GM19043 (cell line): ENCODE measurements around the gene PYCARD.
"Not testable (repeated sequence)": the region's sequence is repeated elsewhere in the genome, so short reads cannot be mapped to it uniquely, and the experiment has no call there.

Experiments used
- ATAC-seq: cut with Tn5 transposase; IDR thresholded peaks from one replicate; pipeline ENCODE4 v1.9.1; 2021; ENCODE audit warnings: low read depth; ENCODE audit not compliant: unreplicated experiment

The PYCARD gene

DNA sequence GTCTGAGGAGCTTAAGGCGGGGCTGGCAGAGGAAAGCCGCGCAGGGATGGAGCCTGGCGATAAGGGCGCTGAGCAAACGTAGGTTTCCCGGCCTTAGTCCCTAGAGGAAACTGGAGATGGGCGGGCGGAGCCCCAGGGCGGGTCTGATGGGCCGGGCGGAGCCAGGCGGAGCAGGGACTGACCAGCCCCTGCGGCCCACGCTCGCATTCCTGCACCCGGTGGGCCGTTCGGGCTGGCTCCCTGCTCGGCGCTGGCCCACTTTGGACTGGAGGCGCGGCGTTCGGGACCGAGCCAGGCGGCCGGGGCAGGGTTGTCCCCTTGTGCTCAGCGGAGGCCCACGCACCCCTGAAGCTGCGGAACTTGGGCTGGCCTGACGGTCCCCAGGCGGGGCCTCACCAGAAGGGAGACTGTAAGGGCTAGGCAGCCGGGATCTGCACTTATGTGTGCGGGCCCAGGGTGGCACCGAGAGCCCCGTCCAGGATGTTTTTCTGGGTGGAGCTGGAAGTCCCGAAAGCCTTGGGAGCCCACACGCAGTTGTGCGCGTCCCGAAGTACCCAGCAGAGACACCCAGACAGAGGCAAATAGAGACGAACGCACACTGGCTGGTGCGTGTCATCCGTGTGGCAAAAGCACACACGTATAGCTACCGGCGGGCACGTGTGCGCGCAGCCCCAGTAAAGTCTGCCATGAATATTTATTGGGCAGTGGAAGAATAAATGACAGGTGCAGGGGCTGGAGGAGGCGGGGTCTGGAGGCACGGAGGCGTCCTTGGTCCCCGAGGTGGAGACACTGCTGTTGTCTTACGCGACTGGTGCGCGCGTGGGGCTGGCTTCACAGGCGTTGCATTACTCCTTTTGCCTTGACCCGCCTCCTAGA lies 13.0 kb upstream of the PYCARD start:
- no peak for ATAC-seq

GRCh38 chr16:31214708-31215286 lies 12.2 kb upstream of the PYCARD start:
- ATAC-seq = no peak

GRCh38 chr16:31213877-31214707 lies 11.5 kb upstream of the PYCARD start, which contains the start of gene TRIM72:
Gene TRIM72, plus strand, starts transcription at chr16:31214119. Its CDS starts 620 bp downstream, at chr16:31214739.
- ATAC-seq = no peak

- no peak for ATAC-seq
Measured at GRCh38 chr16:31213342-31213741, 10.8 kb upstream of the PYCARD start.

GRCh38 chr16:31206776-31207175 lies 4.2 kb upstream of the PYCARD start:
- ATAC-seq = no peak

GRCh38 chr16:31204871-31205666 lies 2.5 kb upstream of the PYCARD start:
- ATAC-seq = no peak

DNA sequence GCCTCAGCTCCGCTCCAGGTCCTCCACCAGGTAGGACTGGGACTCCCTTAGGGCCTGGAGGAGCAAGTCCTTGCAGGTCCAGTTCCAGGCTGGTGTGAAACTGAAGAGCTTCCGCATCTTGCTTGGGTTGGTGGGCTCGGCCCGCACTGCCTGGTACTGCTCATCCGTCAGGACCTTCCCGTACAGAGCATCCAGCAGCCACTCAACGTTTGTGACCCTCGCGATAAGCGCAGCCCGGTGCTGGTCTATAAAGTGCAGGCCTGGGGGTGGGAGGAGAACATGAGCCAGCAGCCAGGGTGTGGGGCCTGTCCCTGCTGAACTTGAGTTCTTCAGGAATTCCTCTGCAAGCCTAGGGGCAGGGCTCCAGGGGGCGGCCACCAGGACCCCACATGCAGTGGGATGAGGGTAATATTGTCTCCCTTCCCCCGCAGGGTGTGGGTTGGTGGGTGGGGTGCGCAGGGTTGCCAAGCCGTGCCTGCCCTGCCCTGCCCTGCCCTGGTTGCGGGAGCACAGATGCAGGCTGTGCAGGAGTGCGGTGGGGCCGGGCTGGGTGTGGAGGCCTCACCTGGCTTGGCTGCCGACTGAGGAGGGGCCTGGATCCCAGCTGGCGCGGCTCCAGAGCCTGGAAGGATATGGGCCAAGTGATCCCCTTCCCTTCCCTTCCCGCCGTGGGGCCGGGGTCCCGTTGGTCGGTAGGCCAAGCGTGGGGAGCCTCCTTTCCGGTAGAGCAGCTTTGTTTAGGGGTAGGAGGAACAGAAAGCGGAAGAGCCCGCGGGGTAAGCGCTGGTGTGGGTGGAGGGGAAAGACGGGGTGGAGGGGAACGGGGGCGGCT lies 762 bp downstream of the PYCARD start:
- peak; percentile 61 for ATAC-seq

- ATAC-seq = no peak
Measured at GRCh38 chr16:31200821-31201568, 1.6 kb downstream of the PYCARD start.

GRCh38 chr16:31200111-31200510 lies 2.4 kb downstream of the PYCARD start:
- not testable (repeated sequence) for ATAC-seq

GRCh38 chr16:31199430-31200041 lies 3.0 kb downstream of the PYCARD start:
- ATAC-seq = no peak

DNA sequence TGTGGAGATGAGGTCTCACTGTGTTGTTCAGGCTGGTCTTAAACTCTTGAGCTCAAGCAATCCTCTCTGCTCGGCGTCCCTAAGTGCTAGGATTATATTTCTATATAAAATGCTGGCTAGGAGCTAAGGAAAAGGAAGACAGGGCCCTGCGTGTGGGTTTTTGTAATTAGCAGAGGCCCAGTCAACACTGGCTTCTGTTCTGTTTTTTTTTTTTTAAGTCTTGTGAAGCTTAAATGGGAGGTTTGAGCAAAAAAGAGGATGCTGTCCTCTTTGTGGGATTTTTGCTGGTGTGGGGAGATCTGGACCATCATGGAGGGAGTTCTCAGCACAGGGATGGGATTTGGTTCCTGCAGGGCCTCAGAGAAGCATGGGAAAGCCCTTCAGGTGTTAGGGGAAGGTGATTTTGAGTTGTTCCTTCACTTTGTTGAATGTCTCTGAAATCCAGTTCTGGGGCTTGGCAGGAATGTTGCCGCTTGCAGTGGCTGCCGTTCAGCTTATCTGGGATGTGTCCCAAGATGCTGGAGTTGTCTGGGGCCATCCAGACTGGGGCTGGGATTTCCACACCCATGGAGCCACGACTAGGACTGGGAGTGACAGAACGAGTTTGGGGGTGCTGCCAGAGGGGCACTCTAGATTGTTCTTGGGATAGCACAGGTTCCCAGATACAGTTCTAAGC lies 4.2 kb downstream of the PYCARD start:
- no peak for ATAC-seq

DNA sequence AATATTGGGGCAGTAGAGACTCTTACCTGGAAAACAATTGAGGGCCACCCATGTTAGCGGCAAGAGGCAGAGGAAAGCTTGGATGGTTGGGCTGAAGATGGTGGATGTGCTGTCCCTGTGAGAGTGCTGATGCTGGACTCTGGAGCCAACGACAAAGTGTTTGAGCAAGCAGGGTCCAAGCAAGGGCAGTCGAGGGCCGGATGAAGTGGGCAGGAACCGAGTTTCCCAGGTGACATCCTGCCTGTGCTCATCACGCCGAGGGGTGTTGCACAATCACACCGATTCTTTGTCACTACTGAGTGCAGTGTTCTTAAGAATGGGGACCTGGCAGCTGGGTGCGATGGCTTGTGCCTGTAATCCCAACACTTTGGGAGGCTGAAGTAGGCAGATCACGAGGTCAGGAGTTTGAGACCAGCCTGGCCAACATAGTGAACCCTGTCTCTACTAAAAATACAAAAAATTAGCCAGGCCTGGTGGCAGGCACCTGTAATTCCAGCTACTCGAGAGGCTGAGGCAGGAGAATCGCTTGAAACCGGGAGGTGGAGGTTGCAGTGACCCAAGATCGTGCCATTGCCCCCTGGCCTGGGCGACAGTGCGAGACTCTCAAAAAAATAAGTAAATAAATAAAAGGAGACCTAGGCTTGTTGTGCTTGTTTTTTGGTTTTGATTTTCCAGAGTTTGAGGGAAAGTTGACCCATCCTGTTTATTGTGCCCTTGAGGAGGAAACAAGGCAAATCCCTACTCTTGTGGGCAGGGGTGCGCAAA lies 6.1 kb downstream of the PYCARD start:
- no peak for ATAC-seq

DNA sequence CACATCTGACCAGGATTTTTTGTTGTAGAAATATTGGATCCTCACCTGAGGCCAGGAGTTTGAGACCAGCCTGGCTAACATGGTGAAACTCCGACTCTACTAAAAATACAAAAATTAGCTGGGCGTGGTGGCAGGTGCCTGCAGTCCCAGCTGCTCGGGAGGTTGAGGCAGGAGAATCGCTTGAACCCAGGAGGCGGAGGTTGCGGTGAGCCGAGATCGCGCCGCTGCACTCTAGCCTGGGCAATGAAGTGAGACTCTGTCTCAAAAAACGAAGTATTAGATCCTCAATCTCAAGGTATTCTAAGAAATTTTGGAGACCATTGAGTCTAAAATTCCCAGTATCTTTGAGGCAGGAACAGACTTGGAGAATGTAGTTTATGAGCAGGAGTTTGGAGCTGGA lies 6.7 kb downstream of the PYCARD start:
- not testable (repeated sequence) for ATAC-seq

DNA sequence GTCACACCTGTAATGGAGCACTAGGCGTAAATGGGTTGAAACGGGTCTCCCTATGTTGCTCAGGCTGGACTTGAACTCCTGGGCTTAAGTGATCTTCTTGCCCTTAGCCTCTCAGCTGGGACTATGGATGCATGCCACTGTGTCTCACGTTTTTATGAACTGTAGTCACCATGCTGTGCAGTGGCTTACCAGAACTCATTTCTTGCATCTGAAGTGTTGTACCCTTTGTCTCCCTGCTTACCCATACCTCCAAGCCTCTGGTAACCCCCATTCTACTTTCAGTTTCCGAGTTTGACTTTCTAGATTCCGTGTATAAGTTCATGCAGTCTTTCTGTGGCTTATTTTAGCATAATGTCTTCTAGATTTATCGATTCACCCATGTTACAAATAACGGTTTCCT lies 7.7 kb downstream of the PYCARD start:
- no peak for ATAC-seq

GRCh38 chr16:31193874-31194273 lies 8.7 kb downstream of the PYCARD start:
- ATAC-seq = no peak

- no peak for ATAC-seq
Measured at GRCh38 chr16:31192856-31193642, 9.5 kb downstream of the PYCARD start.
